Stomach (tissue), 19 donors: Measurements from ENCODE around the gene NFU1. TPM values are rescaled to one million over a fixed set of nuclear protein-coding genes. Genes with fewer than 3 reads are reported as not detected.

Experiments used
- DNase-seq, 2 donors: peaks; one replicate each; pipeline versions ENCODE4 v3.0.0 to v3.0.0-alpha.2; 2013 to 2019
- H3K27ac ChIP-seq, 5 donors: fragments of 200-600 bp in 4 of 5; sonication (generic) in 4 of 5; one replicate each; pipeline ENCODE4 v1.5.1; 2013 to 2019; ENCODE audit warnings: mild to moderate bottlenecking in 1 of 5, moderate library complexity in 1 of 5
- H3K27me3 ChIP-seq, 3 donors: fragments of 200-600 bp; sonication (generic); one replicate each; pipeline ENCODE4 v1.5.1; 2017 to 2019; ENCODE audit warnings: mixed run types in 1 of 3
- H3K36me3 ChIP-seq, 4 donors: fragments of 200-600 bp; sonication (generic); 1 replicate in 3 of 4; 2 replicates in 1 of 4; pipeline ENCODE4 v1.5.1; 2016 to 2019
- H3K4me1 ChIP-seq, 4 donors: fragments of 200-600 bp; sonication (generic); one replicate each; pipeline ENCODE4 v1.5.1; 2016 to 2019
- H3K4me3 ChIP-seq, 4 donors: fragments of 200-600 bp; sonication (generic) in 3 of 4; one replicate each; pipeline ENCODE4 v1.5.1; 2016 to 2019; ENCODE audit warnings: mild to moderate bottlenecking in 1 of 4
- H3K9me3 ChIP-seq, 4 donors: fragments of 200-600 bp; sonication (generic); one replicate each; pipeline ENCODE4 v1.5.1; 2016 to 2019
- CTCF ChIP-seq, 7 experiments: fragments of 450-650 bp in 4 of 7; fragments of 200-600 bp in 3 of 7; sonication (generic) in 3 of 7; IDR thresholded peaks; one replicate each; pipeline ENCODE4 v1.5.1; 2016 to 2019; ENCODE audit warnings: antibody characterized with exemption in 7 of 7, control low read depth in 2 of 7, mild to moderate bottlenecking in 1 of 7
- EP300 ChIP-seq: sonication (generic); formaldehyde crosslinking; IDR thresholded peaks from one replicate; pipeline ENCODE4 v1.6.1; 2017; ENCODE audit warnings: antibody characterized with exemption
- POLR2A ChIP-seq, 4 donors: fragments of 450-650 bp; IDR thresholded peaks; one replicate each; pipeline ENCODE4 v1.6.1; 2016; ENCODE audit warnings: antibody characterized with exemption in 4 of 4, control low read depth in 2 of 4, mild to moderate bottlenecking in 1 of 4, moderate library complexity in 1 of 4
- POLR2AphosphoS5 ChIP-seq, 3 donors: sonication (generic); formaldehyde crosslinking; IDR thresholded peaks; one replicate each; pipeline ENCODE4 v1.6.1; 2016; ENCODE audit warnings: antibody characterized with exemption in 3 of 3
- WGBS, 5 donors: extraction: QIAGEN DNeasy Blood & Tissue Kit in 3 of 5; methylation state at CpG; one replicate each; pipeline versions ENCODE4 v1.1.5 to v1.1.7; 2013 to 2018; 5-methylcytosine and 5-hydroxymethylcytosine counted together
- intact Hi-C: fragments of 100-400 bp; cut with DNase I; formaldehyde crosslinking; loops from one replicate; pipeline ENCODE4 v1.15.1; 2023; ENCODE audit warnings: low total_unique reads
- long read RNA-seq, 10 donors: transcript quantifications; one replicate each; lab custom pipeline, GENCODE V29; 2026
- polyA plus RNA-seq, 3 donors: library from polyadenylated mRNA; stranded (reverse); fragments of 200-250 nt; gene quantifications; one replicate each; pipeline ENCODE4 v1.2.3, GENCODE V29; 2013
- total RNA-seq, 5 donors: library from RNA; depleted of rRNA; stranded (reverse); fragments of >200 nt; gene quantifications; one replicate each; pipeline versions ENCODE4 v1.1.0 to v1.2.3, GENCODE V29; 2014 to 2016
- donor health status: healthy with polysubstance abuse.
- donor health status: Bipolar disorder and iron deficiency.
- donor health status: healthy.

NFU1 gene
- 10 to 100 TPM; 14.7 to 41.9 (median 22.2) TPM for total RNA-seq
- 10 to 100 TPM; 51.9 to 62.7 (median 56.3) TPM for polyA plus RNA-seq
- long read RNA-seq, donor 1, transcript NFU1-203 (8 exons, 1,467 nt), result major isoform, 10 of 10 reads
- long read RNA-seq, donor 1, partial matches to known transcripts, result 0 of 10 reads
- long read RNA-seq, donor 1, other reads (novel, unspliced or antisense), result 0 of 10 reads
- long read RNA-seq, donor 2, transcript NFU1-203 (8 exons, 1,467 nt), result major isoform, 9 of 9 reads
- long read RNA-seq, donor 2, partial matches to known transcripts, result 0 of 9 reads
- long read RNA-seq, donor 2, other reads (novel, unspliced or antisense), result 0 of 9 reads
- long read RNA-seq, donor 3, transcript NFU1-203 (8 exons, 1,467 nt), result major isoform, 11 of 11 reads
- long read RNA-seq, donor 3, partial matches to known transcripts, result 0 of 11 reads
- long read RNA-seq, donor 3, other reads (novel, unspliced or antisense), result 0 of 11 reads
- long read RNA-seq, donor 4, transcript NFU1-203 (8 exons, 1,467 nt), result major isoform, 6 of 6 reads
- long read RNA-seq, donor 4, partial matches to known transcripts, result 0 of 6 reads
- long read RNA-seq, donor 4, other reads (novel, unspliced or antisense), result 0 of 6 reads
- long read RNA-seq, donor 5, transcript NFU1-203 (8 exons, 1,467 nt), result major isoform, 19 of 19 reads
- long read RNA-seq, donor 5, partial matches to known transcripts, result 0 of 19 reads
- long read RNA-seq, donor 5, other reads (novel, unspliced or antisense), result 0 of 19 reads
- long read RNA-seq, donor 6, result 0 reads
- long read RNA-seq, donor 7, transcript NFU1-203 (8 exons, 1,467 nt), result major isoform, 20 of 26 reads
- long read RNA-seq, donor 7, partial matches to known transcripts, result 6 of 26 reads
- long read RNA-seq, donor 7, other reads (novel, unspliced or antisense), result 0 of 26 reads
- long read RNA-seq, donor 8, transcript NFU1-203 (8 exons, 1,467 nt), result major isoform, 20 of 26 reads
- long read RNA-seq, donor 8, partial matches to known transcripts, result 0 of 26 reads
- long read RNA-seq, donor 8, other reads (novel, unspliced or antisense), result 5 of 26 reads
- long read RNA-seq, donor 9, transcript NFU1-203 (8 exons, 1,467 nt), result major isoform, 18 of 24 reads
- long read RNA-seq, donor 9, partial matches to known transcripts, result 6 of 24 reads
- long read RNA-seq, donor 9, other reads (novel, unspliced or antisense), result 0 of 24 reads
- long read RNA-seq, donor 10, transcript NFU1-203 (8 exons, 1,467 nt), result major isoform, 9 of 9 reads
- long read RNA-seq, donor 10, partial matches to known transcripts, result 0 of 9 reads
- long read RNA-seq, donor 10, other reads (novel, unspliced or antisense), result 0 of 9 reads

DNA sequence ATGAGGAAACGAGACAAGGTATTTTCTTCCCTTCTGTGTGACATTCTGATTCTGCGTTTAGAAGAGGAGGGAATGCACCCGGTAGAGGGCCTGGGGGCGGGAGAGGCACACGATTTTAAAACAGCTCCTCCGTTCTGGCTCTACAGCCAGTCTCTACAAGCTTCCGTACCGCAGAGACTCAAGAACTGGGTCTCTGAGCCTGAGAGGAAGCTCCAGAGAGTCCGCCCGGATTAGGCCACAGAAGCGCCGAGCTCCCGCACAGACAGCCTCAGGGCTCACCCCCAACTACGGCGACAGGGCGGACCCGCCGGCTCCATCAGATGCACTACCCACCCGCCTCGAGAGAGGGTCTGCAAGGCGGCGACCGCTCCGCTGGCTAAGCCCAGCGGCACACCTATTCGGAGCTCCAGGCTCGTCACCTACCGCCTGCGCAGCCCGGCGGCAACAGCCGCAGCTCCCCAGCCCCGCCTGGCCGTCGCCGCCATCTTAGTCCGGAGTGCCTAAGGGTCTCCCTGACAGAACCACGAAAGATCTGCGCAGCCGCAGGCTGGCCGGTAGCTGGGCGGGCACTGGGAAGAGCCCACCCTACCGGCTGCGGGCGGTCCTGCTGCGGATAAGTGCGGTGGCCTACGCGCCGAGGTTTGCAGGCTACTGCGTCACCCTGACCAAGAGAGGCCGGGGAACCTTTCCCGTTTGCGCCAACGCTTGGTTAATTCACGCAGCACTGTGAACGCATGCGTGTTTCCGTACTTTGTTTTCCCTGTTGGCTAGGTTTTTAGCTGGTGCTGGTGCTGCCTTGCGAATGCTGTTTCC, at the start of gene NFU1:
Gene NFU1 (minus strand): TSS at position 498 of the 813 bp plus-strand sequence. CDS start 13 bp downstream, at position 485.
- Histone ChIP-seq H3K27ac (peak within 1 kb of the TSS; percentile 92 to 98 (median 97)), H3K36me3 (no peaks in the 10 kb centered on the region), H3K27me3 (no peaks in the 10 kb centered on the region), H3K4me3 (peak within 1 kb of the TSS; percentile 71 to 98 (median 86)), H3K4me1 (peaks cover 19 to 41% (median 30%) of the 10 kb centered on the region in 4 donors), H3K9me3 (no peaks in the 10 kb centered on the region)
- peak; percentile 77 to 84 (median 81) for TF ChIP-seq POLR2AphosphoS5 (IDR thresholded peaks at IDR 0.05)
- TF ChIP-seq POLR2A (IDR thresholded peaks at IDR 0.05), result peak in 1 of 4 donors; percentile 19
- peak in 5 of 7 experiments; percentile 54 to 80 (median 66) for TF ChIP-seq CTCF (IDR thresholded peaks at IDR 0.05)
- TF ChIP-seq EP300, result no peak
- 0 to 1% (median 0%) methylated on average over 43 to 60 of the region's 60 CpGs for WGBS, 5 donors
- DNase-seq, result peak; percentile 90 to 98
- intact Hi-C loops, result no loop called here

- peak overlapping the region in 4 of 5 donors; percentile 5 to 71 (median 34) for H3K27ac ChIP-seq
- intact Hi-C loops, result no loop called here
- DNase-seq, result peak in 1 of 2 donors; percentile 85
- TF ChIP-seq POLR2AphosphoS5 (IDR thresholded peaks at IDR 0.05) (no peak), CTCF (IDR thresholded peaks at IDR 0.05) (no peak), EP300 (no peak)
- peaks cover 4 to 43% (median 34%) of the 10 kb centered on the region in 4 donors for H3K36me3 ChIP-seq
- WGBS, 5 donors, result 23 to 45% (median 30%) methylated on average over 3 of the region's 3 CpGs
- no peaks in the 10 kb centered on the region for H3K9me3 ChIP-seq
- H3K27me3 ChIP-seq, result no peaks in the 10 kb centered on the region
- peaks cover 5 to 28% (median 18%) of the 10 kb centered on the region in 4 donors for H3K4me1 ChIP-seq
- no peak overlapping the region for H3K4me3 ChIP-seq
These were observed 46.5 kb upstream of the NFU1 start for GRCh38 chr2:69483696-69484095.

- Histone ChIP-seq H3K27me3 (no peaks in the 10 kb centered on the region), H3K36me3 (peaks cover 4 to 47% (median 38%) of the 10 kb centered on the region in 4 donors), H3K4me3 (no peak overlapping the region), H3K9me3 (no peaks in the 10 kb centered on the region), H3K4me1 (peaks cover 5 to 28% (median 18%) of the 10 kb centered on the region in 4 donors), H3K27ac (peak overlapping the region in 3 of 5 donors; percentile 5 to 71 (median 54))
- 34 to 60% (median 53%) methylated on average over 4 of the region's 4 CpGs for WGBS, 5 donors
- DNase-seq, result no peak
- TF ChIP-seq POLR2A (IDR thresholded peaks at IDR 0.05) (no peak), POLR2AphosphoS5 (IDR thresholded peaks at IDR 0.05) (no peak), CTCF (IDR thresholded peaks at IDR 0.05) (no peak), EP300 (no peak)
- intact Hi-C loops, result no loop called here
These were observed 45.8 kb upstream of the NFU1 start for GRCh38 chr2:69483024-69483423.
